Body of pancreas (tissue), 4 donors: ENCODE data around the gene ADH1C.
"Not testable (repeated sequence)": the region's sequence is repeated elsewhere in the genome, so short reads cannot be mapped to it uniquely, and the experiment has no call there.

Experiments used
- POLR2A ChIP-seq, 3 donors: fragments of 450-650 bp; IDR thresholded peaks; one replicate each; pipeline ENCODE4 v1.6.1; 2016; ENCODE audit warnings: antibody characterized with exemption in 3 of 3, mild to moderate bottlenecking in 2 of 3
- TF ChIP-seq, protein P1 (sequence below), 7 experiments: fragments of 450-650 bp in 4 of 7; fragments of 200-600 bp in 3 of 7; sonication (generic) in 3 of 7; IDR thresholded peaks; one replicate each; pipeline ENCODE4 v1.5.1; 2016 to 2019; ENCODE audit warnings: antibody characterized with exemption in 7 of 7

DNA sequence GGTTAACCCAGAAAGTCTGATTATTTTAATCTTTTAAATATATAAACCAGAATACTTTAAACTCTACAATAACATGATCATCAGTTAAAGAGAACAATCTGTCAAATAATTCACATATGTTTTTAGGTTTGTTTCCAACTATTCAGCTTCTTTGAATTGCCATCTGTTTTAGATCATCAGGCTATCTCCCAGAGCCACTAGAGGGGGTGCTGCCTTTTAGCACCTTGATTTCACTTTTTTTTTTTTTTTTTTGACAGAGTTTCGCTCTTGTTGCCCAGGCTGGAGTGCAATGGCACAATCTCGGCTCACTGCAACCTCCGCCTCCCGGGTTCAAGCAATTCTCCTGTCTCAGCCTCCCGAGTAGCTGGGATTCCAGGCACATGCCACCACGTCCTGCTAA lies 24.8 kb upstream of the ADH1C start:
- TF ChIP-seq, protein P1, sequence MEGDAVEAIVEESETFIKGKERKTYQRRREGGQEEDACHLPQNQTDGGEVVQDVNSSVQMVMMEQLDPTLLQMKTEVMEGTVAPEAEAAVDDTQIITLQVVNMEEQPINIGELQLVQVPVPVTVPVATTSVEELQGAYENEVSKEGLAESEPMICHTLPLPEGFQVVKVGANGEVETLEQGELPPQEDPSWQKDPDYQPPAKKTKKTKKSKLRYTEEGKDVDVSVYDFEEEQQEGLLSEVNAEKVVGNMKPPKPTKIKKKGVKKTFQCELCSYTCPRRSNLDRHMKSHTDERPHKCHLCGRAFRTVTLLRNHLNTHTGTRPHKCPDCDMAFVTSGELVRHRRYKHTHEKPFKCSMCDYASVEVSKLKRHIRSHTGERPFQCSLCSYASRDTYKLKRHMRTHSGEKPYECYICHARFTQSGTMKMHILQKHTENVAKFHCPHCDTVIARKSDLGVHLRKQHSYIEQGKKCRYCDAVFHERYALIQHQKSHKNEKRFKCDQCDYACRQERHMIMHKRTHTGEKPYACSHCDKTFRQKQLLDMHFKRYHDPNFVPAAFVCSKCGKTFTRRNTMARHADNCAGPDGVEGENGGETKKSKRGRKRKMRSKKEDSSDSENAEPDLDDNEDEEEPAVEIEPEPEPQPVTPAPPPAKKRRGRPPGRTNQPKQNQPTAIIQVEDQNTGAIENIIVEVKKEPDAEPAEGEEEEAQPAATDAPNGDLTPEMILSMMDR (IDR thresholded peaks at IDR 0.05) = peak in 5 of 7 experiments; percentile 5 to 48 (median 36)
- TF ChIP-seq POLR2A (IDR thresholded peaks at IDR 0.05) = not testable (repeated sequence)
